IPS-18c (cell line): ENCODE data around the gene ARAP3.

Experiments used
- H3K4me3 ChIP-seq: 2 replicates; pipeline ENCODE4 v1.7.0; 2013; ENCODE audit warnings: low read depth, mild to moderate bottlenecking, low read length, moderate library complexity; ENCODE audit not compliant: insufficient read depth
- H3K9me3 ChIP-seq: one replicate; pipeline ENCODE4 v1.6.1; 2013; ENCODE audit warnings: mild to moderate bottlenecking, low read length, moderate library complexity; ENCODE audit not compliant: control insufficient read depth, insufficient read depth

ARAP3 gene

DNA sequence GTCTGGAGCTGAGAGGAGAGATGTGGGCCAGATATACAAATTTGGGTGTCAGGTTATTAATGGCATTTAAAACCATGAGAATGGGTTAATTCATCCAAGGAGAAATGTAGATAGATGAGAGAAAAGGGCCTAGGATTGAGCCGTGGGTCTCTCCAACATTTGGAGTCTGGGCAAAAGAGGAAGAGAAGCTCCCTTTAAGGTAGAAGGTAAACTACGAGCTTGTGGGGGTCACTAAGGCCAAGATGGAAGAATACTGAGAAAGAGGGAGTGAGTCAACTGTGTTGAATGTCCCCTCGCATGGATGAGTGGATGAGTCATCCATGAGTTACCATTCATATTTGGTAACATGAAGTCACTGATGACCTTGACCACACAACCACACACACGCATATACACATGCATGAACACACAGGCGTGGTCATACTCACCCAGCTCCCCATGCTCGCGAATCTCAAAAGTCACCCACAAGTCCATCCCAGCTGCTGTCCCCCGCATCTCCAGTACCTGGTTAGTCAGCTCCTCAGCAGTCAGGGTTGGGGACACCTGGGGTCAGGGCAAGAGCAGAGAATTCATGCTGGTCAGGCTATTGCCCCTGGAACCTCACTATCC, 24.0 kb downstream of the ARAP3 start:
- Histone ChIP-seq H3K9me3 (peaks cover 2% of the 10 kb centered on the region), H3K4me3 (no peak overlapping the region)

DNA sequence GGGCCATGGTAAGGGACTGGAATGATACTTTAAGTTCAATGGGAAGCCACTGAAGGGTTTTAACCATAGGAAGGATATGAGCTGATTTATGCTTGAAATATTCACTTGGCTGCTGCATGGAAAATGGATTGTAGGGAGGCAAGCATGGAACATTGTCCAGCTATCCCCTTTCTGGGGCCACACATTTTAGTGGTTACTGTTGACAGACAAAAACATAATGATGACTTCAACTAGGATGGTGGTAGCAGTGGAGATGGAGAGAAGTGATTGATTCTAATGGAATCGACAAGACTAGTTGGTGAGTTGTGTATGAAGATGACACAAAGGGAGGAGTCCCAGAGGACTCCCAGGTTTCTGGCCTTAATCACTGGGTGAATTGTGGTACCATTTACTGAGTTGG, 24.6 kb downstream of the ARAP3 start:
- peaks cover 2% of the 10 kb centered on the region for H3K9me3 ChIP-seq
- no peak overlapping the region for H3K4me3 ChIP-seq

DNA sequence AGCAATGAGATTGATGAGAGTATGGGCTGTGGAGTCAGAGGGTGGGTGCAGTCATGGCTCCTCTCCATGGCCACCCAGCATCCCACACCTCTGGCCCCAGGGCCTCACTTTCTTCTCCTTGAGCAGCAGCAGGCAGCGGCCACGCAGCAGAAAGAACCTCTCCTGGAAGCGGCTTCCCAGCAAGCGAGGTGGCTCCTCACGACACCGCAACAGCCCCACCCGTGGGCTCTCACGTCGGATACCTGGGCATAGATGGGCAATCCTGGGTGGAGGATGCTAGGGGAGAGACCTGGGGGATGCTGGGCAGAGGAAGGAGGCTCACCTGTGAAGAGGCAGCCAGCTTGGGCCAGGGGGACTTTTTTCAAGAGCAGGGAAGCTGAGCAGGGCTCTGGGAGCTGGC, 25.6 kb downstream of the ARAP3 start:
- H3K9me3 ChIP-seq = peaks cover 2% of the 10 kb centered on the region
- H3K4me3 ChIP-seq = no peak overlapping the region

DNA sequence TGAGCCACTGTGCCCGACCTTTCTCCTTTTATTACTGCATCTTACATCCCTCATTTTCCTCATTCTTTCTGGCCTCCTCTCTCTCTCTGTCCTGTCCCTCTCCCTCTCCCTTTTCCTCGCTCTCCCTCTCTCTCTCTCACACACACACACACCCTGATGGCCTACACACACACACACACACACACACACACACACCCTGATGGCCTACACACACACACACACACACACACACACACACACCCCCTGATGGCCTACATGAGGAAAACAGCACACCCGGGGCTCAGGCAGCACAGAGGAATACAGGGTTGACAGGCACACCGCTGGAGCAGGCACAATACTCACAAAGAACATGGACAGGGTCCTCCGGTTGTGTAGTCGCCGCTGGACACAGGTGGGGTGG, 27.0 kb downstream of the ARAP3 start:
- Histone ChIP-seq H3K9me3 (peaks cover 2% of the 10 kb centered on the region), H3K4me3 (no peak overlapping the region)

DNA sequence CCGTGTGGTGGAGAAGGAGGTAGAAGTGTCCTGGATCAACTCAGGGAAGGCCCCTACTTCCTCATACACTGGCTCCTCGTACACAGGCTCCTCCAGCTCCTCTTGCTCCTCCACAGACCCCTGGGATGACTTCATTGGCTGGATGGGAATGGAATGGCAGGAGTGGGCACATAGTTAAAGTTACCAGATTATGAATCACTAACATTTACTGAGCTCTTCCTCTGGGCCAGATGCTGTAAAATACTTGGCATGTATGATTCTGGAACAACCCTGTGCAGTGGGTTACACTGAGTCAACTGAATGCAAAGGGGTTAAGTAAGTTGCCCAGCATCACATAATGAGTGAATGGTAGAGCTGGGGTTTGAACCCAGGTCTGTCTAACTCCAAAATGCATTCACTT, 27.7 kb downstream of the ARAP3 start:
- Histone ChIP-seq H3K9me3 (peaks cover 2% of the 10 kb centered on the region), H3K4me3 (no peak overlapping the region)

DNA sequence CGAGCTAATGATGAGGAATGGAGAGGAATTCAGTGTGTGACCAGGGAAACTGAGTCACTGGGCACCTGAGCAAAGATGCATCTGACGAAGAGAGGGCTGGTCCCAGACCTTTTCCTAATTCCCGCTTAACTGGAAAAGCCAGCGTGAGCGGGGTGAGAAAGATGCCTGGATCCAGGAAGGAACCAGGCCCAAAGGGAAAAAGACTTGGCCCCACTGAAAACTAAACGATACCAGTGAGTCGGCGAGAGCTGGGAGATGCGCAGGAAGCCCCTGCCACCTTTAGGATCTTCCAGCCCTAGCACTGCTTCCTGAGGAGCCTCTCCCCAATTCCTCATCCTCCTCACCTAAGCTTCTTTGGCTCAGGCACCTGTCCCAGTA, 30.3 kb downstream of the ARAP3 start:
- H3K9me3 ChIP-seq = no peaks in the 10 kb centered on the region

DNA sequence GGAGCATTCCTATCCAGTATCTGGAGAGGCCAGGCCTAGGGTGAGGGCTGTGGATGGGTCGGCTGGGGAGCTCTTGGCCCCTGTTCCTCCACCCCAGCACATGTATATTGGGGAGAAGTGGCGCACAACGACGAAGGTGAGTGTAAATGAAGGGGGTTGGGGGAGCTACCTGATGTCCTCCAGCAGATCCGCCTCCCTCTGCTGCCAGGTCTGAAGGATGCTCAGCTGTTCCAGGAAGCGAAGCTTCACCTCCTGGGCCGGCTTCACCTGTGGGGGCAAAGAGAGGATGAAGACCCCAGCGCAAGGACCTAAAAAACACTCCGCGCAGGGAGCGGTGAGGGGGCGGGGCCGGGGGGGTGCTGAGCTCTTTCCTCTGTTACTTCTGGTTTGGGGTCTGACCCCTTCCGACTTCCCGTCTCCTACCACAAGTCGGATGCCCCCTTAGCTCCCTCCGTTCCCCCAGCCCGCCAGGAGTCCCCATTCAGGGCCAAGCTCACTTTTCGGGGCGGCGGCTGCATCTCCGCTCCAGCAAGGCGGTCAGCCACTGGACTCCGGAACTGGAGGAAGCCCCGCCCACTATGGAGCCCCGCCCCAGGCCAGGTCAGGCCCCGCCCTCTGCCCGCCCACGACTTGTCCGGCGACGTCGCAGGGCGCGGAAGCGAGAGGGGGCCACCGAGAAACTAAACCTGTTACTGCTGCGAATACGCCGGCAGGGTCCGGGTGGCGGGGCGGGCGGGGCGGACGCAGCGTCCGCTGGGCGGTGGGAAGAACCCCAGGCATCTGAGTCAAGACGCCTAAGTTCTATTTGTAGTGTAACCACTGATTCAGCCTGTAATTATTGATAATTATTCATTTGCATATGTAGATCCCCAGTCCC, 30.9 kb downstream of the ARAP3 start, which contains the start of gene FCHSD1:
Gene FCHSD1 (minus strand): TSS at position 568 of the 877 bp plus-strand sequence. CDS start 50 bp downstream, at position 518.
- H3K9me3 ChIP-seq = no peaks in the 10 kb centered on the region
- peak within 1 kb of the TSS; percentile 69 for H3K4me3 ChIP-seq

More for the DNA sequence above, 30.3 kb downstream of the ARAP3 start:
- peak overlapping the region; percentile 39; the same call in 1 of the 2 replicates for H3K4me3 ChIP-seq

DNA sequence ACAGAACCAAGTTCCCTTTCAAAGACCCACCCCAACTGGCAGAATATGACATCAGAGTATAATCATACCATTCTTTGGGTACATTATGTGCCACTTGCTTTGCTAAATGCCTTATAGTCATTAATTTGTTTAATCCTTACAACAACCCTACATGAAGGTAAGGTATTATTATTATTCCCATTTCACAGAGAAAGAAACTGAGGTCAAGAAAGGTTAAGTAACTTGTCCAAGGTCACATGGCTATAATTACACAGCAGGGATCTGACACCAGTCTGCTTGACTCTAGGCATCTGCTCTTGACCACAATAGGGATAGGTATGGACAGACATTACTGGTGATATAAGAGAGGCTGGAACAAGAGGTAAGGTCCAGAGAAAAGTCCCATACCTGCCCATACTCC, 32.1 kb downstream of the ARAP3 start:
- no peak overlapping the region; the same call in 1 of the 2 replicates for H3K4me3 ChIP-seq

DNA sequence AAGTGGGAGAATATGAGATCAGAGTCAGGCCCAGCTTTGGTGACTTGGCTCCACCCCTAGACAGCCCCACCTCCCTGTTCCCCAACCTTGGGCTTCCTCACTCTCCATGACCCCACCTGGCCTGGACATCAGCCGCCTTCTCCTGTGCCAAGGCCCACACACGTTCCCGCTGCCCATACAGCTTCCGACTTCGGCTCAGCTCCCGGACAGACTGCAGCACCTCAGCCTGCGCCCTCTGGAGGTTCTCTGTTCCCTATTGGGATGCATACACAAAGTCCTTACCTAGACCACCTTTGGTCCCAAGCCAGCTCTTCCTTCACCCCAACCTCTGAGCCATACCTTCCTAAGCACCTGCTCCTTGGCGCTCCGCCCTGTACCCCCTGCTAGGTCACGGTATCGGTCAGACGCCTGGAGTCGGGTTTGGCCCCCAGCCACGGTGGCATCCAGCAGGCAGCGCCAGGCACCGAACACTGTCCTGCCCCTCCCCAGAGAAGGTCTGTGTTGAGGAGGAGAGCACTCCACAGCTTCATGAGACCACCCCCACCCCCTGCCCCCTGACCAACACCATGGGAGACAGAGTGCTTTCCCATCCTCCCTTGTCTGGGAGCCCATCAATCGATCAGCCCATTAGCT, 32.9 kb downstream of the ARAP3 start:
- no peaks in the 10 kb centered on the region for H3K9me3 ChIP-seq
- no peak overlapping the region for H3K4me3 ChIP-seq

More for the DNA sequence above, 32.1 kb downstream of the ARAP3 start:
- H3K9me3 ChIP-seq = no peaks in the 10 kb centered on the region

DNA sequence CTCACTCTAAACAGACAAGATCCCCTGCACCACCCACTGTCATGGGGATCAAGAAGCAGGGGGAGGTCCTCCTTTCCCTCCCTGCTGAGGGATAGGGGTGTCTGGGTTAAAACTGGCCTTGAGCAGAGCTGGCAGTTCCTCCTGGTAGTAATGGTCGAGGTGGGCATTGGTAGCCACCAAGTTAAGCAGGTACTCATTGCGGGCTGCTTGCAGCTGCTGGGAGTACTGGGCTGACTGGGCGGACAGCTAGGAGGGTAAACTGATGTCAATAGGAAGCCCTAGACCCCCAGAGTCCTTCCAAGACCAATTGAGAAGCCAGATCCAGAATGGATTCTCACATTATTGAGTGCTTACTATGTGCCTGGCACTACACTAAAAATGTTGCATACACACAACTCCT, 34.2 kb downstream of the ARAP3 start:
- no peak overlapping the region for H3K4me3 ChIP-seq
- no peaks in the 10 kb centered on the region for H3K9me3 ChIP-seq

DNA sequence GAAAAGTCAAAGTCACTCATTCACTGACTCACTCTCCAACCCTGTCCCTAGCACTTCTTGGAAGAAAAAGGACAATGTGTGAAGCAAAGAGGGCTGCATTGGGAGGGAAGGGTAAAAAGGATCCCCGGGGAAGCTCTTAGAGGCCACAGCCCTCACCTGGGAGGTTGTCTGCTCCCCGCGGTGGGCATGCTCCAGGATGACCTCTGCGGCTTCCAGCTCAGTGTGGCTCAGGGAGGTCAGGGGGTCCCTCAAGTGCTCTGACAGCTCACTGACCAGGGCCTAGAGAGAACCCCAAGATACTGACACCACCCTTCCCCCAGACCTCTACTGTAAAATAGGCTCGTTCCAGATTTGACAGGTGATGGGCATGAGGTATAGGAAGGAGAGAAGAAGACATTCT, 34.8 kb downstream of the ARAP3 start:
- Histone ChIP-seq H3K4me3 (no peak overlapping the region), H3K9me3 (no peaks in the 10 kb centered on the region)

DNA sequence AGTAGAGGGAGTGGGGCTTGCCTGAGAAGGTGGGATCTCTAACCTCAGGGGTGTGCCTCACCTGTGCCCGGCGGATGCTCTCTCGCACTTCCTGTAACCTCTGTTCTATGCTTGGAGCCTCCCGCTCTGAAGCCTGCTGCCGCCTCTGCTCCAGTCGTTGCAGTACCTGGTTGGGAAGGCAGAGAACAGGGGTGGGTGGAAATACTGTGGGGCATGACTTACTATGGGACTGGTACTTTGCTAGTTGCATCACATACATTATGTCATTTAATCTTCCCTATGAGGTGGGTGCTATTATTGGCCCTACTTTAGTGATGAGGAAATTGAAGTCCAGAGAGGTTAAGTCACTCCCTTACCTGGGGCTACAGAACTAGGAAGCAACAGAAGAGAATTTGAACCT, 36.0 kb downstream of the ARAP3 start:
- Histone ChIP-seq H3K9me3 (no peaks in the 10 kb centered on the region), H3K4me3 (no peak overlapping the region)

DNA sequence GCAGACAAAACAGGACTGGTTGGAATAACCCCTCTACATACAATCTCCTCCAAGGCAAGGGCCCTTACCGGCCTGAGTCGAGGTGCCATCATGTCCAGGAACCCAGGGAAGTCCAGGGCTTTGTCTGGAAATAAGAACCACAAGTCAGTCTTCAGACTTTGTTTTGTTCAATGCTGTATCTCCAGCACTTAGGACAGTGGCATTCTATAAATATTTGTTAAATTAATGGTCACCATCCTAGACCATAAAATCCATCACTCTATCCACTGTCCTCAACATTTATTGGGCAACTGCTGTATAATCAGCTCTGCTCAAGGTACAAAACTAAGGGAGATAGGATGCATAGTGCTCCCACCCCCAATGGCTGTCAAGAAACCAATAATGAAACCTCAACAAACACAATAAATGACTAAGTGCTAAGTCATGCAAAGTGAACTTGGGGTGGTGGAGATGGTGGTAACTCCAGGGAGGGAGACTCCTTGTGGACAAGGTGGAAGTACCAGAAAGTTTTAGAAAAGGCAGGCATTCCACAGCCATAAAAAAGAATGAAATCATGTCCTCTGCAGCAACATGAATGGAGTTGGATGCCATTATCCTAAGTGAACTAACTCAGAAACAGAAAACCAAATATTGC, 40.3 kb downstream of the ARAP3 start:
- Histone ChIP-seq H3K9me3 (no peaks in the 10 kb centered on the region), H3K4me3 (no peak overlapping the region)

DNA sequence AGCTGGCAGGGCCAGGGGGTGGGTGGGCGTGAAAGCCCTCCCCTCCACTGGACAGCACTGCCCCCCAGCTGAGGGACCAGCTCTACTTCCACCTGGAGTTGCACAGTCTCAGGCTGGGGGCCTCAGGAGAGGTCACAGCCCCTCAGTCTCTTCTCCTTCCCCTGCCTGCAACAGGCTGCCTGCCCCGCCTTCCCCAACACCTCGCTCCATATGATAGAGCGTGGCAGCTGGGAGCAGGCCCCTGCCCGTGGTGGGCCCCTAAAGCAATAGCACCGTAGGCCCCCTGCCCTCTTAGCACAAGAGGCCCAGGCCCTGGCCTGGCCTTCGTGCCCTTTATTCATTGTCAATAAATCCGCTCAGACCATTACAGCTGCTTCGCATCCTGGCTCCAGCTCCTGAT, 41.3 kb downstream of the ARAP3 start:
- Histone ChIP-seq H3K4me3 (no peak overlapping the region), H3K9me3 (no peaks in the 10 kb centered on the region)

DNA sequence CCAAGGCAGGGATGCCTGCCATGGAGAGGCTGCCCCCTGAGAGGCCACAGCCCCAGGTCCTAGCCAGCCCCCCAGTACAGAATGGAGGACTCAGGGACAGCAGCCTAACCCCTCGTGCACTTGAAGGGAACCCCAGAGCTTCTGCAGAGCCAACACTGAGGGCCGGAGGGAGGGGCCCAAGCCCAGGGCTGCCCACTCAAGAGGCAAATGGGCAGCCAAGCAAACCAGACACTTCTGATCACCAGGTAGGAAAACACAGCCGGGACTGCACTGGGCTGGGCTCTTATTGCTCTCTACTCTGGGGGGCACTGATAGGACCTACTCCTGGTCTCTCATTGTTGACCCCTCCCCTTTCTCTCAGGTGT, 42.0 kb downstream of the ARAP3 start:
- Histone ChIP-seq H3K9me3 (no peaks in the 10 kb centered on the region), H3K4me3 (no peak overlapping the region)

DNA sequence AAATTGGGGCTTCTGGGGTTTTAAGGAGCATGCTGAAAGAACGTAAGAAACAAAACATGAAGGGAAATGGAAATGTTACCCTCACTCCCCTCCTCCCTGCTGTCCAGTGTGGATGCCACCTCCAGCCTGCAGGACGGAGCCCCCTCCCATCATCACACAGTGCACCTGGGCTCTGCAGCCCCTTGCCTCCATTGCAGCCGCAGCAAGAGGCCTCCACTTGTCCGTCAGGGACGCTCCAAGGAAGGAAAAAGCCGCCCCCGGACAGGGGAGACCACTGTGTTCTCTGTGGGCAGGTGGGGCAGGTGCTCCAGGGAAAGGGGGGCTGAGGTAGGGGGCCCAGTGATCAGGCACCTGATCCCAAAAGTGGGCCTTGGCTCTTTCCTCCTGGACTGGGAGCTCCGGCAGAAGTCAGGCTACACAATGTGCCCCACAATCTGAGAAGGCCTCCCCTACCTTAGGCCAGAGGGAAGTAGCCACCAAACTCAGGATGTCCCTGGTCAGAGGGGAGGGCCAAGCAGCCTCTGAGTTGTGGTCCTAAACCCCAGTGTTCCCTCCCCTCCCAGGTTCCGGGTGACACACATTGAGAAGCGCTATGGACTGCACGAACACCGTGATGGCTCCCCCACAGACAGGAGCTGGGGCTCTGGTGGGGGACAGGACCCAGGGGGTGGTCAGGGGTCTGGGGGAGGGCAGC, 42.5 kb downstream of the ARAP3 start:
- Histone ChIP-seq H3K9me3 (no peaks in the 10 kb centered on the region), H3K4me3 (no peak overlapping the region)

DNA sequence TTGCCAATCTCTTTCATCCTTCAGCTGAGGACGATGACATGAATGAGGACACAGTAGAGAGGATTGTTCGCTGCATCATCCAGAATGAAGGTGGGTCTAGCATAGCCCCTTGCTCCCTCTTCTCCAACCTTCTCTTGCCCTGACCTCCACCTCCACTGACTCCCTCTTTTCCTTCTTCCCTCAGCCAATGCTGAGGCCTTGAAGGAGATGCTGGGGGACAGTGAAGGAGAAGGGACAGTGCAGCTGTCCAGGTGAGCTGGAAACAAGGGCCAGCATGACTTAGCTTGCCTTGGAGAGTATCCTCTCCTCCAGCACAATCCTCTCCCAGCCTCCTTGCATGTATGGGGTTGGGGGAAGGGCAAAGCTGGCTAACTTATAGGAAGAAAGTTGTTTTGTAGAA, 43.3 kb downstream of the ARAP3 start:
- no peak overlapping the region for H3K4me3 ChIP-seq
- H3K9me3 ChIP-seq = no peaks in the 10 kb centered on the region
